GM21423 (cell line): ENCODE data around the gene FMO5.
"Not testable (repeated sequence)": the region's sequence is repeated elsewhere in the genome, so short reads cannot be mapped to it uniquely, and the experiment has no call there.

Source experiments
- ATAC-seq: cut with Tn5 transposase; IDR thresholded peaks from one replicate; pipeline ENCODE4 v1.9.1; 2021; ENCODE audit warnings: mild to moderate bottlenecking, moderate library complexity; ENCODE audit not compliant: unreplicated experiment

The FMO5 gene

GRCh38 chr1:147240131-147240721 is 15.1 kb upstream of the FMO5 start:
- ATAC-seq, result not testable (repeated sequence)

- no peak for ATAC-seq
These were observed 14.0 kb upstream of the FMO5 start for GRCh38 chr1:147238925-147239820.

GRCh38 chr1:147238053-147238902 is 13.1 kb upstream of the FMO5 start:
- ATAC-seq, result no peak

GRCh38 chr1:147236959-147237791 is 12.0 kb upstream of the FMO5 start:
- no peak for ATAC-seq

- no peak for ATAC-seq
These were observed 11.3 kb upstream of the FMO5 start for GRCh38 chr1:147236448-147236847.

- ATAC-seq, result no peak
These were observed 10.7 kb upstream of the FMO5 start for GRCh38 chr1:147235822-147236221.

GRCh38 chr1:147233903-147234302 is 8.8 kb upstream of the FMO5 start:
- ATAC-seq, result not testable (repeated sequence)

GRCh38 chr1:147231032-147231431 is 5.9 kb upstream of the FMO5 start:
- ATAC-seq, result not testable (repeated sequence)

GRCh38 chr1:147223740-147224615 is 1.2 kb downstream of the FMO5 start:
- no peak for ATAC-seq

- no peak for ATAC-seq
These were observed 6.5 kb downstream of the FMO5 start for GRCh38 chr1:147218606-147219005.

GRCh38 chr1:147217141-147217540 is 8.0 kb downstream of the FMO5 start:
- ATAC-seq, result no peak

GRCh38 chr1:147216124-147216523 is 9.0 kb downstream of the FMO5 start:
- ATAC-seq, result no peak

GRCh38 chr1:147215540-147215916 is 9.6 kb downstream of the FMO5 start:
- ATAC-seq, result no peak

GRCh38 chr1:147214842-147215539 is 10.1 kb downstream of the FMO5 start:
- no peak for ATAC-seq

GRCh38 chr1:147214325-147214724 is 10.8 kb downstream of the FMO5 start:
- ATAC-seq, result no peak

GRCh38 chr1:147213271-147213670 is 11.9 kb downstream of the FMO5 start:
- ATAC-seq, result no peak

- no peak for ATAC-seq
These were observed 13.6 kb downstream of the FMO5 start for GRCh38 chr1:147211577-147211976.

GRCh38 chr1:147210987-147211386 is 14.2 kb downstream of the FMO5 start:
- ATAC-seq, result no peak
